ENCODE results near the gene CRY1.

The CRY1 gene

GRCh38 chr12:107125833-107126232 lies 32.5 kb upstream of the CRY1 start:
- no peak overlapping the region for H3K4me3 ChIP-seq (ENCODE audit: low read depth, low read length)
- in situ Hi-C loops (cut with HindIII; ENCODE audit: low sequenced_read_pairs), result loop anchor here (25.0 kb wide), 1 partner anchor 486 kb away; no protein-coding TSS in a partner anchor
- DNase-seq (ENCODE audit: low read depth, low spot score), result no peak
- no peak for TF ChIP-seq CTCF (IDR thresholded peaks at IDR 0.05; ENCODE audit: low read depth, low read length)

- H3K4me3 ChIP-seq (ENCODE audit: low read depth, low read length), result no peak overlapping the region
- TF ChIP-seq CTCF (IDR thresholded peaks at IDR 0.05; ENCODE audit: low read depth, low read length), result no peak
- DNase-seq (ENCODE audit: low read depth, low spot score), result no peak
- in situ Hi-C loops (cut with HindIII; ENCODE audit: low sequenced_read_pairs), result no loop called here
Measured at GRCh38 chr12:107122452-107122958, 29.2 kb upstream of the CRY1 start.

GRCh38 chr12:107119091-107119490 lies 25.7 kb upstream of the CRY1 start:
- no peak for TF ChIP-seq CTCF (IDR thresholded peaks at IDR 0.05; ENCODE audit: low read depth, low read length)
- no peak overlapping the region for H3K4me3 ChIP-seq (ENCODE audit: low read depth, low read length)
- no peak for DNase-seq (ENCODE audit: low read depth, low spot score)
- in situ Hi-C loops (cut with HindIII; ENCODE audit: low sequenced_read_pairs), result no loop called here

GRCh38 chr12:107118624-107119023 lies 25.3 kb upstream of the CRY1 start:
- DNase-seq (ENCODE audit: low read depth, low spot score), result no peak
- in situ Hi-C loops (cut with HindIII; ENCODE audit: low sequenced_read_pairs), result no loop called here
- no peak overlapping the region for H3K4me3 ChIP-seq (ENCODE audit: low read depth, low read length)
- no peak for TF ChIP-seq CTCF (IDR thresholded peaks at IDR 0.05; ENCODE audit: low read depth, low read length)

- H3K4me3 ChIP-seq (ENCODE audit: low read depth, low read length), result no peak overlapping the region
- in situ Hi-C loops (cut with HindIII; ENCODE audit: low sequenced_read_pairs), result no loop called here
- no peak for DNase-seq (ENCODE audit: low read depth, low spot score)
- no peak for TF ChIP-seq CTCF (IDR thresholded peaks at IDR 0.05; ENCODE audit: low read depth, low read length)
Measured at GRCh38 chr12:107115119-107115518, 21.8 kb upstream of the CRY1 start.

GRCh38 chr12:107111314-107111713 lies 18.0 kb upstream of the CRY1 start:
- in situ Hi-C loops (cut with HindIII; ENCODE audit: low sequenced_read_pairs), result no loop called here
- no peak for DNase-seq (ENCODE audit: low read depth, low spot score)
- TF ChIP-seq CTCF (IDR thresholded peaks at IDR 0.05; ENCODE audit: low read depth, low read length), result no peak
- H3K4me3 ChIP-seq (ENCODE audit: low read depth, low read length), result no peak overlapping the region
